GM12892 (cell line): ENCODE results near the gene SLC30A10.
"Not testable (repeated sequence)": the region's sequence is repeated elsewhere in the genome, so short reads cannot be mapped to it uniquely, and the experiment has no call there.

Experiments
- DNase-seq: peaks from one replicate; pipeline ENCODE4 v3.0.0; 2011; ENCODE audit not compliant: insufficient read length
- FAIRE-seq: peaks from 2 replicates; lab custom pipeline; 2011; peaks lifted over from hg19 to GRCh38; lab: Jason Lieb, UNC
- POLR2A ChIP-seq: IDR thresholded peaks from 2 replicates; pipeline ENCODE4 v1.6.1; 2011; ENCODE audit warnings: low read depth, low read length, control low read depth
- POLR2AphosphoS5 ChIP-seq: IDR thresholded peaks from 2 replicates; pipeline ENCODE4 v1.6.1; 2011; ENCODE audit warnings: low read depth, low read length, control low read depth
- TAF1 ChIP-seq: IDR thresholded peaks from 2 replicates; pipeline ENCODE4 v1.6.1; 2011; ENCODE audit warnings: low read depth, mild to moderate bottlenecking, control low read depth, low read length, borderline replicate concordance

SLC30A10 gene

DNA sequence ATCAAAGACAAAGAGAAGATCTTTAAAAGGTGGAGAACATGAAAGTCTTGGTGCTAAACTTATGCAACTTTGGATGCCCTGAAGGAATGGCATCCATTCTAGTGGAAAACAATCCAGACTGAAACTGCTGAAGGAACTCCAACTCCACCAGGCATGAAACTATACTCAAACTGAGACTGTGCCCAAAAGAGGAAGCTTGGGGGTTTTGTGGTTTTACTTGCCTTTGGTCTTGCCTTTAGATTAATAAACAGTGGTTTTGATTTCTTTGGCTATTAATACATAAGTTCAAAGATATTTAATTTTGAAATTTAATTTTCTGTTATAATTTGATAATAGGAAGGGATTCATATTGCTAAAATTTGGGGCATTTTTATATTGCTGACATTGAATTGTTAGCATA is 17.4 kb upstream of the SLC30A10 start:
- no peak for TF ChIP-seq POLR2A
- TF ChIP-seq POLR2AphosphoS5, result no peak
- TF ChIP-seq TAF1, result no peak

DNA sequence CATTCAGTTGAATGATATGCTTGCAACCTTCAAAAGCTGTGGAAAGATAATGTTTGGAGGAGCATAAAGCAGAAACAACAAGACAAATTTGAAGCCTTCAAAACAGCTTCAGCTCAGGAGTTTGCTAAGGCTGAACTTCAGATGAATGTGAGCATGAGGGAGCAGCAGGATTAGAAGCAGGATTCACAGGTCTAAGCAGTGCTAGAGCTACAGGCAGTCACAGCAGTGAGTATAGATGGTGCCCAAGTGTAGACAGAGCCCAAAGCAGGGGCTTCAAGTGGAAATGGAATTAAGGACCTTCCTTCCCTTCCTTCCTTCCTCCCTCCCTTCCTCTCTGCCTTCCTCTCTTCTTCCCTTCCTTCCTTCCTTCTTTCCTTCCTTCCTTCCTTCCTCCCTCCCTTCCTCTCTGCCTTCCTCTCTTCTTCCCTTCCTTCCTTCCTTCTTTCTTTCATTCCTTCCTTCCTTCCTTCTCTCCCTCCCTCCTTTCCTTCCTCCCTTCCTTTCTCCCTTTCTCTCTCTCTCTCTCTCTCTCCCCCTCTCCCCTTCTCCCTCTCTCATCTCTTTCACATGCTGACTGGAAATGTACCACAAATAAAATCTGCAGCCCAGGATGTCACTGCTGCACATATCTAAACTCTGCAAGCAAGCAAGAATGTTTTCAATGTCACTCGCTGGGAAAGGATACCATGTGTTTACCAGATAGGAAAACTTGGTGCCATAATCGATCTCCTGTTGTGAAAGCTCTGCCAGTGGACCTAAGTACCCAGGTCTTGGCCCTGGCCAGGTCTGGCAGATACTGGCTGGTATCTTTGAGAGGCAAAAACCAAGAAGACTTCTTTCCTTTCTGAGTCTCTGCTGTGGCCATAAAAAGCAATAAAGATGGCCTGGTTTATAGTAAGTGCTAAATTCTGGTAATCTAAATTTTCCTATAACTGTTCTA is 13.1 kb upstream of the SLC30A10 start:
- DNase-seq (no peak), FAIRE-seq (no peak)
- TF ChIP-seq TAF1 (no peak), POLR2A (no peak), POLR2AphosphoS5 (no peak)

More for the DNA sequence above, 17.4 kb upstream of the SLC30A10 start:
- FAIRE-seq (no peak), DNase-seq (no peak)

DNA sequence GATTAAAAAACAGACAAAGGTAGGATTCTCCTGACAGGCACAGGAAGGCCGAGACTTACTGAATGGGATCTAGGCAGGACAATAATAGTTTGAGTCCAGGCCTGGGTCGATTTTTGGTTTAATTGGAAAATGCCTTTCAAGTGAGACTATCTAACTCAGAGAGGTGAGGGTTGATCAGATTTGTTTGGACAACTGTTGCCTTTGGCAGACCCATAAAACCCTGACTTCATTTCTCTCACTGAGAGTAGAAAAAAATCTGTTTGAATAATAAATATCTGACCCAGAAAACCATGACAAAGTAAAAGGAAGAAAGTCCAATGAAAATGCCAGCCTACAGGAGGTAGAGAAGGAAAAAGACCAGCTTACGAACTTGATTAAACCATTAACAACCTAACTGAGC is 12.3 kb upstream of the SLC30A10 start:
- DNase-seq, result no peak
- FAIRE-seq, result no peak
- TF ChIP-seq POLR2A (no peak), POLR2AphosphoS5 (no peak), TAF1 (no peak)

DNA sequence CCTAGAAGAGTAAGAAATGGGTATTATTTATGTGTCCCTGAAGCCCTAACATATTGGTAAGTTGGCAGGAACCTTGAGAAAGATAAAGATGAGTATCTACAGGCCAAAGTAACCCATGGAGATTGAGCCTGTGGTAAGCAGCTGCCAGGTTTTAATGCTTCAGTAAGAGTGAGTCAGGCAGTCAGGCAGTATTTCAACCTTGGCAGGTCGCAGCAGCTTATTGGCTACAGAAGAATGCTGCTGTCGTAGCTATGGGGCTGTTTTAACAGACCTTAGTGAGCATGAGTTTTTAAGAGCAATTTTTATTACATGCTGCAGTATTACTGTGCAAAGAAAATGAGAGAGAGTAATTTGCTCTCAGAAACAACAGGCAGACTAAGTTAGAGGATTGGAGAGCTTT is 10.3 kb upstream of the SLC30A10 start:
- DNase-seq (no peak), FAIRE-seq (no peak)
- TF ChIP-seq TAF1, result no peak
- no peak for TF ChIP-seq POLR2A
- no peak for TF ChIP-seq POLR2AphosphoS5

DNA sequence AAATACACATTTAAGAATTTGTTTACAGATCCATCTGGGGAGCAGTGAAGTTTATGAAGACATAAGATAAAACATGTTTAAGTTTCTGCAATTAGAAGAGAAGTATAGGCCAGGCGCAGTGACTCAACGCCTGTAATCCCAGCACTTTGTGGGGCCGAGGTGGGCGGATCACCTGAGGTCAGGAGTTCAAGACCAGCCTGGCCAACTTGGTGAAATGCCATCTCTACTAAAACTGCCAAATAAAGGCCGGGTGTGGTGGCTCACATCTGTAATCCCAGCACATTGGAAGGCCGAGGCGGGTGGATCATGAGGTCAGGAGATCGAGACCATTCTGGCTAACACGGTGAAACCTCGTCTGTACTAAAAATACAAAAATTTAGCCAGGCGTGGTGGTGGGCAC is 5.4 kb upstream of the SLC30A10 start:
- not testable (repeated sequence) for FAIRE-seq, DNase-seq

DNA sequence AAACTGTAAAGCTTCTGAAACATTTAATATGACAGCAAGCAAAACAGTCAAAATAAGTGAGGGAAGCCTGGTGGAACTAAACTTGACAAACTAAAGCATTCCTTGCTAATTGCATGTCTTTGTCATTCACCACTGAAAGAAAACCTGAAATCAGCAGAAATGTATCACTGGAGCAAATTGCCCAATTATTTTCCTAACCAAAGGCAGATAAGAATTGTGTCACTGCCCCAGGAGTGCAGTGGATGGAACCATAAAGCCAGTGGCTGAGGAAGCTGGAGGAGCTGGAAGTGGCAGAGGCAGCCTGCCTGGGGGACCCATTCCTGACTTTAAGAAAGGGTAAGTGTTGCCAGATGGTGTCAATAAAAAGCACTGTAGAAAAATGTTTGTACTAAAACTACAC is 2.7 kb upstream of the SLC30A10 start:
- no peak for TF ChIP-seq POLR2A
- TF ChIP-seq POLR2AphosphoS5, result no peak
- no peak for TF ChIP-seq TAF1
- FAIRE-seq (no peak), DNase-seq (no peak)

DNA sequence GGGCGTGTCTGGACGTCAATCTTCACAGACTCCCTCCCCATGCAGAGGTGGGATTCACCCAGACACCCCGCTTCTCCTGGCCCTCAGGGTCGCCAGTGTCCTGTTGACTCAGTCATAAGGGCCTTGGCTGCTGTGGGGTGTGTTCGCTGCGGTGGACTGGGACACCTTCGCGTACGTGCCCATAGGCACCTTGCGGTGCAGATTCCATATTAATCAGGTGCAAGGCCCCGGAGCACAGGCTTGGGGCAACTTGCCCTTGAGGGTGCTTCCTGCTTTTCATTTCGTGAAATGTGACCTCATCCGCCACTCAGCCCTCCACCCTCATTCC is 398 bp upstream of the SLC30A10 start:
- TF ChIP-seq POLR2AphosphoS5, result no peak
- FAIRE-seq, result no peak
- DNase-seq, result no peak

DNA sequence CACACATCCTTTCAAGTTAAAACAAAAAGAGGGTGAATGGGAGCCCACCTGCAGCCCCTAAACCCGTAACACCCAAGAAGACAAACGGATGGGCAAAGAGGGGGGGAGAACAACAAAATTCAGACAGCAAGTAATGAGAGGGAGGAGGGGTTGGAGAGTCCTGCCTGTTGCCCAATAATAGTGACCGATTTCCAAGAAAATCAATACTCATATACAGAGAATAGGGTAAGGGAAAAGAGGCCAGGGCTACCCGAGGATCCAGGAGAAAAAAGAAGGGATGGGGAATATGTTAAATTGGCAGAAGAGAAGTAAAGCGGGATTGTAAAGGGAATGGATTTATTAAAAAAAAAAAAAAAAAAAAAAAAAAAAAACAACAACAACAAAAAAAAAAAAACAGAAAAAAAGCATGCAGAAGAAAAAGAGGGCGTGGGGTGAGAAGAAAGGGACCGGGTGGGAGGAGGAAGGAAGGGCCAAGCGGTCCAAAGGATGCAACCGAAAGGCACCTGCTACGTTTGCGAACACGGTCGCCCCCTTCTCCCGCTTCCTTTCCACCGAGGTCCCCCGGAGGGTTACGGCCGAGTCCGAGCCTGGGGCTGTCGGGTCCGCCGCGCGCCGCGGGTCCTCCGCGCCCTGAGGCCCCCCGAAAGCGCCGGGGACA is 930 bp downstream of the SLC30A10 start:
- TF ChIP-seq POLR2A (no peak), POLR2AphosphoS5 (no peak), TAF1 (no peak)
- peak; percentile 26 for DNase-seq
- FAIRE-seq, result no peak

DNA sequence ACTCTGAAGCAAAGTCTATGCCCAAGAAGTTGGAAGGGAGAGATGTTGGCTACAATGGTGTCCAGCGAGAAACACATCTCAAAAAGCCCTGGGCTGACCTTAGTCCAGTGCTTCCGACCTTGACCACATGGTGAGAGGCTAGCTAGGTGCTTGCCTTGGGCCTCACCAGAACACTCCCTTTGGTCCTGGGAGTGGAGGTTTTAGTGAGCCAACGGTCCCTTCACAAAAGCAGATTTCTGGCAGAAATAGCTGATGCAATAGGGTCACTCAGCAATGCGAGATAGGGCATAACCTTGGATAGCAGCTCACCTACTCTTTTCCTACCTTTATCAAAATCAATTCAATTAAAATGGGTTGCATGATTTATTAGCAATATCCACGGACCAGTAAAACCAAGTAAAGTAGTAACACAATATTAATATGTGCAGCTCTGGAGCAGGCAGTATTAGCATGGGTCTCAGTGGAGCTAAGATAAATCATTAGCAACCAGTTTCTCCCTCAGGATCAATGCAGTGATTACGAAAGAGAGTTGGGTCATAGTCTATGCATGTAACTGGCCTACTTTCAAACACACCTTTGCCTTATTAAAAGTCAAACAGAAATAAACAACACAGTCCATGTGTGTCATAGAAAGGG is 1.9 kb downstream of the SLC30A10 start:
- no peak for FAIRE-seq
- DNase-seq, result no peak
- TF ChIP-seq POLR2A (no peak), POLR2AphosphoS5 (no peak), TAF1 (no peak)

DNA sequence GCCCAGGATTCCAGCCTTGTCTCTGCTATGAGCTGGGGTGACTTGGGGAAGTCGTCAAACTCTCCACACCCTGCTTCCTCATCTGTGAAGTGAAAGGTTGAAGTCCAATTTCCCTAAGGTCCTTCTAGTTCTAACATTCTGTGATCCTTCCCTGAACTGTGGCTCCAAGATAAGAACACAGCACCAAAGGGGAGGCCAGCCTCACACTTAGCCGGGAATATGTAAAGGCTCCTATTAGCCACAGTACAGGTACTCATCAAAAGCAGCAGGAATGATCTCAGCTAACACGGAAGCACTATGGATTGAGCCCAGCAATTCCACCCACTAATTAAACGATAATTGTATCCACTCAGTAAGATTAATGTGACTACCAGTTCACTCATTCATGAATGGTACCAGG is 4.0 kb downstream of the SLC30A10 start:
- FAIRE-seq, result no peak
- no peak for DNase-seq
- TF ChIP-seq POLR2AphosphoS5 (no peak), POLR2A (no peak), TAF1 (no peak)

DNA sequence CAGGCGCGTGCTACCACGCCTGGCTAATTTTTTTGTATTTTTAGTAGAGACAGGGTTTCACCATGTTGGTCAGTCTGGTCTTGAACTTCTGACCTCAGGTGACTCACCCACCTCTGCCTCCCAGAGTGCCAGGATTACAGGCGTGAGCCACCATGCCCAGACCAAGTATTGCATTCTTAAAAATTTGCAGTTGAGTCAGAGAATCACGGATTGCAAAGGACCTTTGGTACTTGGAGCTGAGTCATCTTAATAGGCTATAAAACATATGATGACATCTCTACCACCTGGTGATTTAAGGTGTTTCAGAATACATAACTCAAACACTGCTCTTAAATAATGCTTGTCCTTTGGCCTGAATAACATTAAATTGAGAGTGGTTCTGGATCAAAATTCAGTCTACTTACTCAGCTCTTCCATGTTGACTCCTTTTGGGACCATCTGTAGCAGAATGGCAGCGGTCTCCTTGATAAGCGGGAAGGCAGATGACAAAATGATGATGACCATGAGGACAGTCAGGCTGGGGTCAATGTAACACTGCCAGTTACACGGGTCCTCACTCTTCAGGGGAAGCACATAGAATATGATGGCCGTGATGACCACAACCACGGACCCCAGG is 10.4 kb downstream of the SLC30A10 start:
- no peak for DNase-seq
- TF ChIP-seq TAF1, result no peak
- TF ChIP-seq POLR2A, result no peak
- no peak for TF ChIP-seq POLR2AphosphoS5

More for the DNA sequence above, 10.4 kb downstream of the SLC30A10 start:
- FAIRE-seq, result no peak
